Duodenal mucosa (tissue), 2 donors: ENCODE measurements around the gene DOCK4.

Experiments
- H3K27ac ChIP-seq: one replicate; pipeline ENCODE4 v1.7.0; 2013; ENCODE audit warnings: low read depth, low read length
- H3K27me3 ChIP-seq, 2 donors: one replicate each; pipeline ENCODE4 v1.7.0; 2013; ENCODE audit warnings: low read length in 2 of 2, control low read depth in 1 of 2; ENCODE audit not compliant: insufficient read depth in 2 of 2, control insufficient read depth in 1 of 2
- H3K36me3 ChIP-seq, 2 donors: one replicate each; pipeline ENCODE4 v1.7.0; 2013; ENCODE audit warnings: low read length in 2 of 2, control low read depth in 1 of 2; ENCODE audit not compliant: insufficient read depth in 2 of 2, control insufficient read depth in 1 of 2
- H3K4me1 ChIP-seq, 2 donors: one replicate each; pipeline ENCODE4 v1.7.0; 2013; ENCODE audit warnings: low read length in 2 of 2, control low read depth in 1 of 2; ENCODE audit not compliant: insufficient read depth in 2 of 2, control insufficient read depth in 1 of 2
- H3K4me3 ChIP-seq, 2 donors: one replicate each; pipeline ENCODE4 v1.7.0; 2013; ENCODE audit warnings: low read length in 2 of 2, low read depth in 1 of 2
- H3K9ac ChIP-seq, 2 donors: one replicate each; pipeline ENCODE4 v1.7.0; 2013; ENCODE audit warnings: low read length in 2 of 2, low read depth in 1 of 2
- H3K9me3 ChIP-seq, 2 donors: one replicate each; pipeline ENCODE4 v1.7.0; 2013; ENCODE audit warnings: low read length in 2 of 2, control low read depth in 1 of 2; ENCODE audit not compliant: control insufficient read depth in 1 of 2

Gene DOCK4

DNA sequence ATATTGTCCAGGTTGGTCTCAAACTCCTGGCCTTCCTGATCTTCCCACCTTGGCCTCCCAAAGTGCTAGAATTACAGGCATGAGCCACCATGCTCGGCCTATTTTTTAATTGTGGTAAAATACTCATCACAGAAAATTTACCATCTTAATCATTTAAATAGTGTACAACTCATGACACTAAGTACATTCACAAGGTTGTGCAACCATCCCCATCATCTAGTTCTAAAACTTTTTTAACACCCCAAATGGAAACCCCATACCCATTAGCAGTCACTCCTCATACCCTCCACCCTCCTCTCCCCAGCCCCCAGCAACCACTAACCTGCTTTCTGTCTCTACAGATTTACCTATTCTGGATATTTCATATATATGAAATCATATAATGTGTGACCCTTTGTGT lies 90.3 kb downstream of the DOCK4 start:
- no peaks in the 10 kb centered on the region for H3K4me1 ChIP-seq
- H3K4me3 ChIP-seq, result no peak overlapping the region
- no peak overlapping the region for H3K27ac ChIP-seq
- no peaks in the 10 kb centered on the region for H3K27me3 ChIP-seq
- H3K9ac ChIP-seq, result no peak overlapping the region
- no peaks in the 10 kb centered on the region for H3K9me3 ChIP-seq
- no peaks in the 10 kb centered on the region for H3K36me3 ChIP-seq

DNA sequence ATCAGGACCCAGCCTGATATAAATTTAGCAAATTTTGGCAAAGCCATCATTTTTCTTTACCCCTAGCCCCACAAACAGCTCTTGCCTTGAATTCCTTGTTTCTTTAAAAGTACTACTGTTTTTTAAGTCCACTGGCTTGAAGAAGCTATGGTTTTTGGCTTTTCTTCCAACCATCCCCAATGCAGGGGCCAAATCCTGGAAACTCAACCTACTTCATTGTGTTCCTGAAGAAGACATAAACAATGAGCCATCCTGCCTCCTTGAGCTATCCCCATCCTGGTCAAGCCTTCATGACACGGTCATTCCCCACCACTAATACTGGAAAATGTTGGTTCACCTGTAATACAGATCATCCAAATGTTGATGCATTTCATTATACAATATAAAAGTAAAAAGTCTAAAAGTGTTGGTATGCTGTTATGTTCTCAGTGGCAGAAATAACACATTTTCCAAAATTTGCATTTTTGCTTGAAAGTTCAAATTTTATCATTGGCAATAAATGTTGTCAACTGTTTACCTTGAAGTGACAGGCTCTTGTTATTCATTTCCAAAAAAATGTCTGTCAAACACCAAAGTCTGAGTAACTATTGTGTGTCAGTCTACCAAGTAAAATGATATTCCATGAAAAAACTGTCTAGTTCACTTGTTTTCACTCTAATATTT lies 92.2 kb downstream of the DOCK4 start:
- Histone ChIP-seq H3K4me3 (no peak overlapping the region), H3K9ac (no peak overlapping the region), H3K9me3 (no peaks in the 10 kb centered on the region), H3K27ac (no peak overlapping the region), H3K4me1 (no peaks in the 10 kb centered on the region), H3K27me3 (no peaks in the 10 kb centered on the region), H3K36me3 (no peaks in the 10 kb centered on the region)

- no peak overlapping the region for H3K9ac ChIP-seq
- no peaks in the 10 kb centered on the region for H3K4me1 ChIP-seq
- H3K4me3 ChIP-seq, result no peak overlapping the region
- H3K27me3 ChIP-seq, result no peaks in the 10 kb centered on the region
- H3K27ac ChIP-seq, result no peak overlapping the region
- no peaks in the 10 kb centered on the region for H3K9me3 ChIP-seq
- no peaks in the 10 kb centered on the region for H3K36me3 ChIP-seq
These were observed 93.4 kb downstream of the DOCK4 start for GRCh38 chr7:112112822-112113255.

- Histone ChIP-seq H3K4me1 (no peaks in the 10 kb centered on the region), H3K9me3 (no peaks in the 10 kb centered on the region), H3K9ac (no peak overlapping the region), H3K27ac (no peak overlapping the region), H3K27me3 (no peaks in the 10 kb centered on the region), H3K4me3 (no peak overlapping the region), H3K36me3 (no peaks in the 10 kb centered on the region)
These were observed 95.5 kb downstream of the DOCK4 start for GRCh38 chr7:112110651-112111050.

DNA sequence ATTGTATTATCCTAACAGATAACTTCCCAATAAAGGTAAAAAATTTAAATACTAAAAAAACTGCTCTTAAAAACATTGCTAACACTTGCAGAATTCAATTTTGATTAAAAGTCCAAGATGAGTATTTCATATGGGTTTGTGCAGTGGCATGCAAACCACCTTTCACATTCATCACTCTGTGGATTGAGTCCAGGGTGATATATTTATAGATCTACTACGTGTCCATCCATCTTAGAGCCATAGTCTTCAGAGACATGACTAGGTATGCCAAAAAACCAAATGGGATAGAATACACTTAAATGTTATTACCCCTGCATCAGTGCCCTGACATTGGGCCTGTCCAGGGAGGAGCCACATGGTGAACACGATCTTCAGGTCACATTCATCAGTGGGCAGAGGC lies 96.0 kb downstream of the DOCK4 start:
- H3K4me1 ChIP-seq, result no peaks in the 10 kb centered on the region
- no peak overlapping the region for H3K27ac ChIP-seq
- H3K4me3 ChIP-seq, result no peak overlapping the region
- no peak overlapping the region for H3K9ac ChIP-seq
- H3K27me3 ChIP-seq, result no peaks in the 10 kb centered on the region
- H3K9me3 ChIP-seq, result no peaks in the 10 kb centered on the region
- H3K36me3 ChIP-seq, result no peaks in the 10 kb centered on the region

- no peak overlapping the region for H3K4me3 ChIP-seq
- H3K4me1 ChIP-seq, result no peaks in the 10 kb centered on the region
- no peaks in the 10 kb centered on the region for H3K36me3 ChIP-seq
- no peaks in the 10 kb centered on the region for H3K9me3 ChIP-seq
- H3K9ac ChIP-seq, result no peak overlapping the region
- no peaks in the 10 kb centered on the region for H3K27me3 ChIP-seq
- H3K27ac ChIP-seq, result no peak overlapping the region
These were observed 97.2 kb downstream of the DOCK4 start for GRCh38 chr7:112108981-112109380.

- Histone ChIP-seq H3K9ac (no peak overlapping the region), H3K9me3 (no peaks in the 10 kb centered on the region), H3K27ac (no peak overlapping the region), H3K27me3 (no peaks in the 10 kb centered on the region), H3K36me3 (no peaks in the 10 kb centered on the region), H3K4me3 (no peak overlapping the region), H3K4me1 (peaks cover 0 to 7% of the 10 kb centered on the region in 2 donors)
These were observed 100.3 kb downstream of the DOCK4 start for GRCh38 chr7:112105584-112106530.

GRCh38 chr7:112104120-112104519 lies 102.1 kb downstream of the DOCK4 start:
- Histone ChIP-seq H3K27ac (no peak overlapping the region), H3K4me3 (no peak overlapping the region), H3K27me3 (no peaks in the 10 kb centered on the region), H3K9me3 (no peaks in the 10 kb centered on the region), H3K4me1 (peaks cover 0 to 7% of the 10 kb centered on the region in 2 donors), H3K9ac (no peak overlapping the region), H3K36me3 (no peaks in the 10 kb centered on the region)

GRCh38 chr7:112103246-112103645 lies 103.0 kb downstream of the DOCK4 start:
- no peaks in the 10 kb centered on the region for H3K9me3 ChIP-seq
- no peak overlapping the region for H3K27ac ChIP-seq
- no peak overlapping the region for H3K4me3 ChIP-seq
- peaks cover 0 to 7% of the 10 kb centered on the region in 2 donors for H3K4me1 ChIP-seq
- H3K27me3 ChIP-seq, result no peaks in the 10 kb centered on the region
- H3K36me3 ChIP-seq, result no peaks in the 10 kb centered on the region
- no peak overlapping the region for H3K9ac ChIP-seq

DNA sequence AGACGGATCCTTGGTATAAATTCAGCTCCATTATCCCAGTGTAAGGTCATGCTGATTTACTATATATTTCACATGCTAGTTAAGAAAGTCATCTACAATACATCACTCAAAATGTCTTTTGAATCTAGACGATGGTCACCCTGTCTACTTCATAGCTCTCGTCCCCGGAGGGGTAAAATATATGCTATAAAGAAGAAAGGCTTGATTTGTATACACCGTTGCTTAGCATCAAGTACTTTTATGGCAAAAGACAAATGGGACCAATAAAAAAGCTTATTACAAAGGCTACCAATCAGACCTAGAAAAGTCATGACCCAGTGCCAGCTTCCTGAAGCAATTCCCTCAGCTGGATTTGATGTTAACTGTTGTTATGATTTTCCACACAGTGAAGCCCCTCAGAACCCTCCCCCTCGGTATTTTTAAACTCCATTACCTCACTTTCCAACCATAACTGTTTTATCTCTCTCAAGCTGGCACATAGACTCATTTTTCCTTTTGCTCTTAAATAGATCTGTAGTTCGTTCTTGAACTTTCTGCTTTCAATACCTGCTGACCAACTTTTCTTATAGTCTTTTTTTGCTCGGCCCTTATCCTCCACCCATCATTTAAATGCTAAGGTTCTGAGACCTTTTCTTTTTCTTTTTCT lies 104.9 kb downstream of the DOCK4 start:
- Histone ChIP-seq H3K9ac (no peak overlapping the region), H3K27me3 (no peaks in the 10 kb centered on the region), H3K9me3 (no peaks in the 10 kb centered on the region), H3K4me3 (no peak overlapping the region), H3K4me1 (peaks cover 0 to 7% of the 10 kb centered on the region in 2 donors), H3K27ac (no peak overlapping the region), H3K36me3 (no peaks in the 10 kb centered on the region)
